ENCODE measurements around the gene OTOF.

GRCh38 chr2:26472821-26473655, 4.9 kb downstream of the OTOF start:
- TF ChIP-seq POLR2A (IDR thresholded peaks at IDR 0.05; ENCODE audit: low read depth, low read length) (no peak), POLR2AphosphoS5 (IDR thresholded peaks at IDR 0.05; ENCODE audit: low read depth, low read length) (no peak)

Measured in GM12892 (cell line).